ENCODE data around the gene ECHDC1. TPM values are rescaled to one million over a fixed set of nuclear protein-coding genes. Genes with fewer than 3 reads are reported as not detected.
"Not testable (repeated sequence)": the region's sequence is repeated elsewhere in the genome, so short reads cannot be mapped to it uniquely, and the experiment has no call there.

Gene ECHDC1
- polyA plus RNA-seq, 2 donors: 16.9 to 30.4 TPM

DNA sequence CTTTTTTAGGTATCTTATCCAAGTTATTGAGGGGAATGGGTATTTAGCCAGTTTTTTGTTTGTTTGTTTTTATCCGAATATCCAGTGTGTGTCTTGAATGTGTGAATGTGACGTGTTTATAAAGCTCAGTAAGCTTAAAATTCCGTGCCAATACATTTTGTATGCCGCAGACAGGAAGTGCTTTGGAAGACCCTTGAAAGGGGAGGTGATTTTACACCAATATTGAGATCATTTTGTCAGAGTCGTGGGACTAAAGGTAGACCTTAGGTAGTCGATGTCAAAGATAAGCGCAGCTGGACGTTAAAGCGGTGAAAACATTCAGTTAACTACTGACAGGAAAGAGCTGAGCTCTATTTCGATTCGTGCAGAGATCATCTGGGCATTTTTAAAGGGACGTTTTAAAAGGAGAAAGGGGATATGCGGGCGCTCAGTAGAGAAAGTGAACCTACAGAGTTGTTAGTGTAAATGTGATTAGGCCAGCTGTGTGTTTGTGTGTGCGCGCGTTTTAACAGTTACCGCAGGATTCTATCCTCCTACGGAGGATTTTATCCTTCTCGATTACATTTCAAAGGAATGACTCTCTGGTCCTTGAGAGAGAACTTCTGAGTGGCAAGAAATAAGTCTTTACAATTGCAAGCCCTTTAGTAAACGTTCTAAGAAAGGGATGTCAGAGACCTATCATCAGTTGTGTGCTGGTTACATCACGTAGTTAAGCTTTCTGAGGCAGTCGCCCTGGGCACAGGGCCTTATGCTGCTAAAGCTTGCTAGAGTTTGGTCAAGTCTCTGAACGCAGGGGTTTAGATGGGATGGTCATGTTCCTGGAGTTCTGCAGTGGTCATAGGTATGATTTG, 625 bp upstream of the ECHDC1 start:
- peak overlapping the region; percentile 73 to 85 for H3K27ac ChIP-seq (ENCODE audit: low read depth in 2 of 2, low read length in 1 of 2)
- WGBS, 2 donors: 7 to 9% methylated on average over 24 of the region's 24 CpGs
- no peaks in the 10 kb centered on the region for H3K9me3 ChIP-seq (ENCODE audit: control insufficient read depth in 2 of 2, insufficient read depth in 1 of 2, low read depth in 1 of 2, low read length in 1 of 2)
- peak overlapping the region; percentile 65 to 85 for H3K4me3 ChIP-seq (ENCODE audit: low read depth in 1 of 2, low read length in 2 of 2)
- H3K27me3 ChIP-seq (ENCODE audit: control insufficient read depth in 1 of 2, insufficient read depth in 2 of 2, low read length in 2 of 2): no peaks in the 10 kb centered on the region
- no peaks in the 10 kb centered on the region for H3K36me3 ChIP-seq (ENCODE audit: control insufficient read depth in 2 of 2, insufficient read depth in 2 of 2, low read length in 1 of 2)
- H3K4me1 ChIP-seq (ENCODE audit: control insufficient read depth in 2 of 2, insufficient read depth in 2 of 2, low read length in 1 of 2): no peaks in the 10 kb centered on the region

DNA sequence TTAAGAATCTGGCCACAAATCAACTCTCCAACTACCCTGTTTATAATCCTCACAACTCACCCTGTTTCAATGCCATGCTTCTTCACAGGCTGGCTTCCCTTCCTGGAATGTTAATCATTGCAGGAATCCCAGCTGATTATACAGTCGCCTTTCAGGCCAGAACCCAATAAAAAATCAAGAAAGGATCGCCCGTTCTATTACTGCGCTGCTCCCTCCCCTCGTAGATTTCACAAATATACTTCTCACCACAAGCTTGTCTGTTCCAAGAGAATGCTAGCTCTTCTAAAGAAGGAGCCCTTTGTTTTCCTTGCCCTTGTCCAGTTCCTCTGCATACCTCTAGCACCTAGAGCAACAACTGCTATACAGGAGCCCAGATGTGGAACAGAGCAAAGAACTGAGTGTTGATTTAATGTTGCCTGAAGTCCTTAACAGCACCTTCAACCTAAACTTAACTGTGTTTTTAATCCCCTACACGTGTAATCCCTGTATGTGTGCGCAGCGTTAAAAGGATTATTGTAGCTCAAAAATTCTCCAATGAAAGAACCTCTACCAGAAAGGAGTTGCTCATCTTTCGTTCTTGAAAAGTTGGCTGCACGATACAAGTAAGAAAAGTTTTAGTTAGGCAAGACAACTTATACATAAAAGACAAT, 988 bp downstream of the ECHDC1 start:
- Histone ChIP-seq H3K36me3 (ENCODE audit: control insufficient read depth in 2 of 2, insufficient read depth in 2 of 2, low read length in 1 of 2) (no peaks in the 10 kb centered on the region), H3K27ac (ENCODE audit: low read depth in 2 of 2, low read length in 1 of 2) (peak overlapping the region in 1 of 2 donors; percentile 7), H3K9me3 (ENCODE audit: control insufficient read depth in 2 of 2, insufficient read depth in 1 of 2, low read depth in 1 of 2, low read length in 1 of 2) (no peaks in the 10 kb centered on the region), H3K4me3 (ENCODE audit: low read depth in 1 of 2, low read length in 2 of 2) (peak overlapping the region; percentile 65 to 85), H3K4me1 (ENCODE audit: control insufficient read depth in 2 of 2, insufficient read depth in 2 of 2, low read length in 1 of 2) (no peaks in the 10 kb centered on the region), H3K27me3 (ENCODE audit: control insufficient read depth in 1 of 2, insufficient read depth in 2 of 2, low read length in 2 of 2) (no peaks in the 10 kb centered on the region)
- 13 to 16% methylated on average over 10 of the region's 10 CpGs for WGBS, 2 donors

DNA sequence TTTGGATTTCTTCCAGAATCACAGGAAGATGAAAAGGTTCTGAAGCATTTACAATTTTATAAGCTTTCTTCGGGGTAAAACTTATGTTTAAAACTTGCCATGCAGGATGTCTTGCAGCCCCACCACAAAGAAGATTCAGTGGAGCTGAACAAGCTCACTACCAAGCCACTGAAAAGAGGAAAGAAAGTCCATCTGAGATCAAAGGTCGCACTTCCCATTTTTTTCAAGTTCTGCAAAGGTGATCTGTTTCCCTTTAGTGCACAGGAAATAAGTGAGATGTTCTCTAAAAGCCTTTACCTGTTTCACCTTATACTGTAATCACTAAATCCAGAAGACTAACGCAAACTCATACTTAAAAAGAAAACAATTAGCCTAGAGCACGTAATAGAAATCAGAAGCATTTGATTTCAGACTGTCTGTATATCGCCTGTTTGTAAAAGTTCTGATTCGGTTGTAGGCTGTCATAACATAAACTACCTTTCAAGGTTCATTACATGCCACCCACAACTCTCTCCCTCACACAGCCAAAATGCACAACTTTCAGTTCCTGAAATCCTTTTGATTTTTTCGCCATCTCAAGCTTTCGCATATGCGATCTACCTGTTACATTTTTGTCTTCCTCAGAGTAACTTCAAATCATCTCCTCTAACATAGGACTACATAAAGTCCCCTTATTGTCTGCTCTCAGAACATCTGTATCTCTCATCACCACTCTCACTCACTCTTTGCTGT, 1.8 kb downstream of the ECHDC1 start:
- WGBS, 2 donors: 66 to 76% methylated on average over 9 of the region's 9 CpGs

DNA sequence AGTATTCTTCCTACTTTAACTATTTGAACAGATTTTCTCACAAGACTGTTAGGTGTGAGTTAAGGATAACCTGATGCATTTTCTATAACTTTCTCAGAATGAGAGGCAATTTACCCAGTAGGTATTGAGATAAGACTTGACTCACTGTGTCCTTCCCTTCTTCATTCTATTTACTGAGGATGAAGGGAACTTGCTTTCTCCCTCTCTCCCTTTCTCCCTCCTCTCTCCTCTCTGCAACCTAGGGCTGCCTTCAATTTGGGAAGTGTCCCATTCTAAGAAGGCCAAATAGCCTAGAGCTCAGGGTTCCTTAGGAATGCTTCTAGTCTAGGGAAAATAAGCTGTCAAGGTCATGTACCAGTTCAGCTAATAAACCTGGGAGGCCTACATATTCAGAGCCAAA, 3.2 kb downstream of the ECHDC1 start:
- H3K4me1 ChIP-seq (ENCODE audit: control insufficient read depth in 2 of 2, insufficient read depth in 2 of 2, low read length in 1 of 2): no peaks in the 10 kb centered on the region
- no peaks in the 10 kb centered on the region for H3K9me3 ChIP-seq (ENCODE audit: control insufficient read depth in 2 of 2, insufficient read depth in 1 of 2, low read depth in 1 of 2, low read length in 1 of 2)
- H3K4me3 ChIP-seq (ENCODE audit: low read depth in 1 of 2, low read length in 2 of 2): no peak overlapping the region
- H3K27me3 ChIP-seq (ENCODE audit: control insufficient read depth in 1 of 2, insufficient read depth in 2 of 2, low read length in 2 of 2): no peaks in the 10 kb centered on the region
- no peak overlapping the region for H3K27ac ChIP-seq (ENCODE audit: low read depth in 2 of 2, low read length in 1 of 2)
- H3K36me3 ChIP-seq (ENCODE audit: control insufficient read depth in 2 of 2, insufficient read depth in 2 of 2, low read length in 1 of 2): no peaks in the 10 kb centered on the region

More for the DNA sequence above, 1.8 kb downstream of the ECHDC1 start:
- no peaks in the 10 kb centered on the region for H3K36me3 ChIP-seq (ENCODE audit: control insufficient read depth in 2 of 2, insufficient read depth in 2 of 2, low read length in 1 of 2)
- H3K27ac ChIP-seq (ENCODE audit: low read depth in 2 of 2, low read length in 1 of 2): no peak overlapping the region
- no peaks in the 10 kb centered on the region for H3K27me3 ChIP-seq (ENCODE audit: control insufficient read depth in 1 of 2, insufficient read depth in 2 of 2, low read length in 2 of 2)
- H3K4me3 ChIP-seq (ENCODE audit: low read depth in 1 of 2, low read length in 2 of 2): peak overlapping the region in 1 of 2 donors; percentile 85
- no peaks in the 10 kb centered on the region for H3K9me3 ChIP-seq (ENCODE audit: control insufficient read depth in 2 of 2, insufficient read depth in 1 of 2, low read depth in 1 of 2, low read length in 1 of 2)
- no peaks in the 10 kb centered on the region for H3K4me1 ChIP-seq (ENCODE audit: control insufficient read depth in 2 of 2, insufficient read depth in 2 of 2, low read length in 1 of 2)

DNA sequence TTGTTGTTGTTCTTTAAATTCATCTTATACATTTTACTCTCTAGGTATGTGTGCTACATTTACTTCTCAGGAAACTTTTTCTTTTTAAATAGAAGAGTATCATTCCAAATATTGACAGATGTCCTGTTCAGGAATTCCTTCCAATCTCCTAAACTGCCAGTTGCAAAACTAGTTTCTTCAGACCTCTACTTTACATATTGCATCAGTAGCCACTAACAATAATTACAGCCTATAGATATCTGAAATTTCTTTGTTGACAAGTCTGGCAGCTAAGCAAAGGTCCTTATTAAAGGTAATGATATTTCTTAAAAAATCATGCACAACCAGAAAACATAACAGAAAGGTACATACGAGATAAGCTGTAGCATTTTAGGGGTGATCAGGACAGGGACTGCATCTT, 4.5 kb downstream of the ECHDC1 start:
- no peaks in the 10 kb centered on the region for H3K4me1 ChIP-seq (ENCODE audit: control insufficient read depth in 2 of 2, insufficient read depth in 2 of 2, low read length in 1 of 2)
- H3K9me3 ChIP-seq (ENCODE audit: control insufficient read depth in 2 of 2, insufficient read depth in 1 of 2, low read depth in 1 of 2, low read length in 1 of 2): no peaks in the 10 kb centered on the region
- no peak overlapping the region for H3K4me3 ChIP-seq (ENCODE audit: low read depth in 1 of 2, low read length in 2 of 2)
- H3K36me3 ChIP-seq (ENCODE audit: control insufficient read depth in 2 of 2, insufficient read depth in 2 of 2, low read length in 1 of 2): no peaks in the 10 kb centered on the region
- WGBS, 2 donors: 80 to 89% methylated on average over 1 of the region's 1 CpG
- no peak overlapping the region for H3K27ac ChIP-seq (ENCODE audit: low read depth in 2 of 2, low read length in 1 of 2)
- H3K27me3 ChIP-seq (ENCODE audit: control insufficient read depth in 1 of 2, insufficient read depth in 2 of 2, low read length in 2 of 2): no peaks in the 10 kb centered on the region

DNA sequence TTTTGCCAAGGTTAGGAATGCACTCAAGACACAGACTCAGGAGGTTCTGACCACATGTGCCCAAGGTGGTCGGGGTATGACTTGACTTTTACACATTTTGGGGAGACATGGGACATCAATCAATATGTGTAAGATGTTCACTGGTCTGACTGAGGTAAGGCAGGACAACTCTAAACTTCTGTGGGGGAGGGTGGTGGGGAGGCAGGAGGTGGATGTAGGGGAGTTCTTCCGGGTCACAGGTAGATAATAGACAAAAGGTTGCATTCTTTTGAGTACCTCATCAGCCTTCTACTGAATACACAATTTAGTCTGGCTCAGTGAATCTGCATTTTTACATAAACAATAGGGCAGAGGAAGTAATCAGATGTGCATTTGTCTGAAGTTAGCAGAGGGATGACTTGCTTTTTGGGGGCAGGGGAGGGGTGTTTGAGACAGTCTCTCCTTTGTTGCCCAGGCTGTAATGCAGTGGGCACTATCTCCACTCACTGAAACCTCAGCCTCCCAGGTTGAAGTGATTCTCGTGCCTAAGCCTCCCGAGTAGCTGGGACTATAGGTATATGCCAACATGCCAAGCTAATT, 10.9 kb downstream of the ECHDC1 start:
- H3K27ac ChIP-seq (ENCODE audit: low read depth in 2 of 2, low read length in 1 of 2): no peak overlapping the region
- no peak overlapping the region for H3K4me3 ChIP-seq (ENCODE audit: low read depth in 1 of 2, low read length in 2 of 2)
- no peaks in the 10 kb centered on the region for H3K9me3 ChIP-seq (ENCODE audit: control insufficient read depth in 2 of 2, insufficient read depth in 1 of 2, low read depth in 1 of 2, low read length in 1 of 2)
- H3K36me3 ChIP-seq (ENCODE audit: control insufficient read depth in 2 of 2, insufficient read depth in 2 of 2, low read length in 1 of 2): no peaks in the 10 kb centered on the region
- H3K27me3 ChIP-seq (ENCODE audit: control insufficient read depth in 1 of 2, insufficient read depth in 2 of 2, low read length in 2 of 2): no peaks in the 10 kb centered on the region
- no peaks in the 10 kb centered on the region for H3K4me1 ChIP-seq (ENCODE audit: control insufficient read depth in 2 of 2, insufficient read depth in 2 of 2, low read length in 1 of 2)
- 65 to 66% methylated on average over 4 of the region's 4 CpGs for WGBS, 2 donors

DNA sequence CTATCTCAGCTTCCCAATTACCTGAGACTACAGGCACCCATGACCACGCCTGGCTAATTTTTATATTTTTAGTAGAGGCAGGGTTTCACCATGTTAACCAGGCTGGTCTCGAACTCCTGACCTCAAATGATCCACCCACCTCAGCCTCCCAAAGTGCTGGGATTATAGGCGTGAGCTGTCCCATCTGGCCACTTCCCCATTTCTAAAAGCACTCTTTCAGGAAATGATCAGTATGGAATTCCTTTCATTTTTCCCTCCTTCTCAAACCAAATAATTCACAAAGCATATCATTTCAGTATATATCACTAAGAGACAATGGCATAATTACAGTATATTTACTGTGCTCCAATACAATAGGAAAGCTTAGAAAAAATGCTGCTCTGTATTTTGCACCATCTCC, 12.2 kb downstream of the ECHDC1 start:
- not testable (repeated sequence) for H3K9me3 ChIP-seq (ENCODE audit: control insufficient read depth in 2 of 2, insufficient read depth in 1 of 2, low read depth in 1 of 2, low read length in 1 of 2); H3K27me3 ChIP-seq (ENCODE audit: control insufficient read depth in 1 of 2, insufficient read depth in 2 of 2, low read length in 2 of 2); H3K27ac ChIP-seq (ENCODE audit: low read depth in 2 of 2, low read length in 1 of 2); H3K4me3 ChIP-seq (ENCODE audit: low read depth in 1 of 2, low read length in 2 of 2); H3K36me3 ChIP-seq (ENCODE audit: control insufficient read depth in 2 of 2, insufficient read depth in 2 of 2, low read length in 1 of 2); H3K4me1 ChIP-seq (ENCODE audit: control insufficient read depth in 2 of 2, insufficient read depth in 2 of 2, low read length in 1 of 2)
- 66 to 79% methylated on average over 3 of the region's 3 CpGs for WGBS, 2 donors

DNA sequence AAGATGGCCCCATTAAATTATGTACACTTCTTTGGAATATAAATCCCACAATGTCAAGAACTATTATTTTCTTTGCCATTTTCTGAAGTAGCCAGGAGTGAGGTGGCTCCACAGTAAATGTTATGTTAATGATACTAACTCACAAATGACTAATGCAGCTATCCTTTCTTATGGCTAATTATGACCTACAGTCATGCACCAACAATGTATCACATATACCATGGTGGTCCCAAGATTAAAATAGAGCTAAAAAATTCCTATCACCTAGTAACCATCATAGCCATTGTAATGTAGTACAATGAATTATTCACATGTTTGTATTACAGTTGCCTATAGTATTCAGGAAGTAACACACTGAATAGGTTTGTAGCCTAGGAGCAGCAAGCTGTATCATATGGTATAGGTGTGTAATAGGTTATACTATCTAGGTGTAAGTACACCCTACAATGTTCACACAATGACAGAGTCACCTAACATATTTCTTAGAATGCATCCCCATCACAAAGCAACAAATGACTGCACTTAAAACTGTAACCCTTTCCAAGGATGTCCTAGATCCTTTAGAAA, 15.3 kb downstream of the ECHDC1 start:
- no peak overlapping the region for H3K27ac ChIP-seq (ENCODE audit: low read depth in 2 of 2, low read length in 1 of 2)
- H3K27me3 ChIP-seq (ENCODE audit: control insufficient read depth in 1 of 2, insufficient read depth in 2 of 2, low read length in 2 of 2): no peaks in the 10 kb centered on the region
- no peaks in the 10 kb centered on the region for H3K9me3 ChIP-seq (ENCODE audit: control insufficient read depth in 2 of 2, insufficient read depth in 1 of 2, low read depth in 1 of 2, low read length in 1 of 2)
- no peaks in the 10 kb centered on the region for H3K4me1 ChIP-seq (ENCODE audit: control insufficient read depth in 2 of 2, insufficient read depth in 2 of 2, low read length in 1 of 2)
- H3K4me3 ChIP-seq (ENCODE audit: low read depth in 1 of 2, low read length in 2 of 2): no peak overlapping the region
- peaks cover 4 to 5% of the 10 kb centered on the region in 2 donors for H3K36me3 ChIP-seq (ENCODE audit: control insufficient read depth in 2 of 2, insufficient read depth in 2 of 2, low read length in 1 of 2)

DNA sequence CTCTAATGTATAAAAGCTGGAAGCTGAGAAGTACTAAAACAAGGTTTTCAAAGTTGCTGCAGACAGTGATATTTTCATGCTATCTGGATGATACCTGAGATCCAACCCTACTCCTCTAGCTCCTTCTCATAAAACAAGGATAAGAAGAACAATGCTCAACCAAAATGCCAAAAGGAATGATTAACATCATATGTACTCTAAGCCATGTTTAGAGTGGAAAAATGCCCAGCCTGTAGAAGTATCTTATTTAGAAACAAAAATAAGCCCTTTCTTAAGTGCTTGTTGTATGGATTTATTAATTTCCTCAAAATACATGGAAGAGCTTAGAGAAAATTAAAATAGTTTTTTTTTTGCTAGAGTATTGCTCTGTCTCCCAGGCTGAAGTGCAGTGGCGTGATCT, 23.7 kb downstream of the ECHDC1 start:
- WGBS, 2 donors: 91 to 100% methylated on average over 1 of the region's 1 CpG
- Histone ChIP-seq H3K4me1 (ENCODE audit: control insufficient read depth in 2 of 2, insufficient read depth in 2 of 2, low read length in 1 of 2) (no peaks in the 10 kb centered on the region), H3K4me3 (ENCODE audit: low read depth in 1 of 2, low read length in 2 of 2) (no peak overlapping the region), H3K27me3 (ENCODE audit: control insufficient read depth in 1 of 2, insufficient read depth in 2 of 2, low read length in 2 of 2) (no peaks in the 10 kb centered on the region), H3K9me3 (ENCODE audit: control insufficient read depth in 2 of 2, insufficient read depth in 1 of 2, low read depth in 1 of 2, low read length in 1 of 2) (no peaks in the 10 kb centered on the region), H3K36me3 (ENCODE audit: control insufficient read depth in 2 of 2, insufficient read depth in 2 of 2, low read length in 1 of 2) (no peaks in the 10 kb centered on the region), H3K27ac (ENCODE audit: low read depth in 2 of 2, low read length in 1 of 2) (no peak overlapping the region)
